ENCODE results near the gene TCP11L1.

Gene TCP11L1

DNA sequence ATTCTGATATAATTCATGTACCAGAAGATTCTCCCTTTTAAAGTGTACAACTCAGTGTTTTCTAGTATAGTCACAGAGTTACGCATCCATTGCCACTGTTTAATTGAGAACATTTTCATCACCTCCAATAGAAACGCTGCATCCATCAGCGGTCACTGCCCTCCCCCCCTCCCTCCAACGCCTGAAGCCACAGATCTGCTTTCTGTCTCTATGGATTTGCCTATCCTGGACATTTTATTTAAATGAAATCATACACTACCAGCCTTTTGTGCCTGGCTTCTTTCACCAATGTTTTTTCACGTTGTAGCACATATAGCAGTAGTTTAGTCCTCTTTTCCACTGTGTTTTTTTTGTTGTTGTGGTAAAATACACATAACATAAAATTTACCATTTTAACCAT lies 22.8 kb downstream of the TCP11L1 start:
- TF ChIP-seq, protein P1, sequence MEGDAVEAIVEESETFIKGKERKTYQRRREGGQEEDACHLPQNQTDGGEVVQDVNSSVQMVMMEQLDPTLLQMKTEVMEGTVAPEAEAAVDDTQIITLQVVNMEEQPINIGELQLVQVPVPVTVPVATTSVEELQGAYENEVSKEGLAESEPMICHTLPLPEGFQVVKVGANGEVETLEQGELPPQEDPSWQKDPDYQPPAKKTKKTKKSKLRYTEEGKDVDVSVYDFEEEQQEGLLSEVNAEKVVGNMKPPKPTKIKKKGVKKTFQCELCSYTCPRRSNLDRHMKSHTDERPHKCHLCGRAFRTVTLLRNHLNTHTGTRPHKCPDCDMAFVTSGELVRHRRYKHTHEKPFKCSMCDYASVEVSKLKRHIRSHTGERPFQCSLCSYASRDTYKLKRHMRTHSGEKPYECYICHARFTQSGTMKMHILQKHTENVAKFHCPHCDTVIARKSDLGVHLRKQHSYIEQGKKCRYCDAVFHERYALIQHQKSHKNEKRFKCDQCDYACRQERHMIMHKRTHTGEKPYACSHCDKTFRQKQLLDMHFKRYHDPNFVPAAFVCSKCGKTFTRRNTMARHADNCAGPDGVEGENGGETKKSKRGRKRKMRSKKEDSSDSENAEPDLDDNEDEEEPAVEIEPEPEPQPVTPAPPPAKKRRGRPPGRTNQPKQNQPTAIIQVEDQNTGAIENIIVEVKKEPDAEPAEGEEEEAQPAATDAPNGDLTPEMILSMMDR (conservative IDR thresholded peaks at IDR 0.05) = no peak
- no peak overlapping the region for H3K27ac ChIP-seq

DNA sequence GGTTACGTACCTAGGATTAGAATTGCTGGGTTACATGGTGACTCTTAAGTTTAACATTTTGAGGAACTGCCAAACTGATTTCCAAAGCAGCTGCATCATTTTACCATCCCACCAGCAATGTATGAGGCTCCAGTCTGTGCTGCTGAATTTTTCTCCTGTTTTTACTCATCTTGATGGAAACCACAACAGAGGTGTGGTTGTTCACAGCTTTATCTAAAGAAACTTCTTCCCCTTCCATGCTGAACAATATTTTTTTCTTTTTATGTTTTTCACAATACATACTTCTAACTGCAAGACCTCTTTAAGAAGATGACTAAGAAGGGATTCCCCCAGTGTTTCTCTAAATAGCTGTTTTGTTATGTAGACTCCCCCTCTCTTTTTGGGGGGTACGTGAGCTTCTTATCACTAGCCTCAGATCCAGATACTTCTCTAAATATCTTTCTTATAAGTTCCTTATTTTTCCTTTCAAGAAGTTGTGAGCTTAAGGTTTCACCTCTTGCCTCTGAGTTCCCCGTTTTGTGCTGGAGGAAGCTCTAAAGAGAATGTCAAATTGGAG lies 24.0 kb downstream of the TCP11L1 start:
- H3K27ac ChIP-seq = peak overlapping the region; percentile 75
- TF ChIP-seq, protein P1 (conservative IDR thresholded peaks at IDR 0.05) = no peak

DNA sequence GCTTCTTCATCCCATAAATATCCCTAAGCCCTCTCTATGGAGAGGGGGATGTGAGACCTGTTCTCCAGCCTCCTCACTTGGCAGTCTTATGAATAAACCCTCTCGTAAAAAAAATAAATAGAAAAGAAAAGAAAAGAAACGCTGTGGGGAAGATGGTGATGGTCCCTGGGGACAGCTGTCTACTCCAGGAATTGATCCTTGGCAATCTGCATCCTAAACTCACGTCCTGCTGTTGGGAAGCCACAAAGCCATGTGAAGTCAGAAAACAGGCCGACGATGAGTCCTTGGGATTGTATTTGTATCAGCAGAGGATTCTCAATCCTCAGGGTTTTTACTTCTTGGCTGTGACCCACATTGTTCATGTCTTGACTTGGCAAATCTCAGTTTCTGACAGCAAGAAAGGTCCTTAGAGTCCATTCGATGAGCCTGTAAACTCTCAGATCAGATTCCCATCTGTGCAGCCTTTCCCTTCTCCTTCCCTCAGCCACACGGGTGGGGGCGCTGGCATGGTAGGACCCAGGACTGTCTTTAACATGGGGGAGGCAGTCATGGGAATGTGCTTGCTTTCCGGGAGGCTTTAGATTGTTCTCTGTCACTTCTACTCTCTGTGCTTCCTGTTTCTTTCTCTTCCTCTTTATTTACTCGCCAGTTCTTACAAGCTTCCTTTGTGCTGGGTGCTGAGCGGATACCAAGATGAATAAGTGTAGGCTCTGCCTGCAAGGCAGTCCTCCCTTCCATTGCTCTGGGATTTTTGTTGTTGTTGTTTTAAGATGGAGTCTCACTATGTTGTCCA lies 24.9 kb downstream of the TCP11L1 start:
- TF ChIP-seq, protein P1 (conservative IDR thresholded peaks at IDR 0.05) = no peak
- H3K27ac ChIP-seq = peak overlapping the region; percentile 75

GRCh38 chr11:33064866-33065265 lies 25.5 kb downstream of the TCP11L1 start:
- H3K27ac ChIP-seq = peak overlapping the region; percentile 75
- TF ChIP-seq, protein P1 (conservative IDR thresholded peaks at IDR 0.05) = no peak

GRCh38 chr11:33065445-33066178 lies 26.2 kb downstream of the TCP11L1 start:
- TF ChIP-seq, protein P1 (conservative IDR thresholded peaks at IDR 0.05) = peak; percentile 97

GRCh38 chr11:33067294-33067693 lies 27.9 kb downstream of the TCP11L1 start:
- no peak overlapping the region for H3K27ac ChIP-seq
- TF ChIP-seq, protein P1 (conservative IDR thresholded peaks at IDR 0.05) = no peak

More at GRCh38 chr11:33065445-33066178, 26.2 kb downstream of the TCP11L1 start:
- H3K27ac ChIP-seq = peak overlapping the region; percentile 75
